ENCODE data around the gene CAPN7.

DNA sequence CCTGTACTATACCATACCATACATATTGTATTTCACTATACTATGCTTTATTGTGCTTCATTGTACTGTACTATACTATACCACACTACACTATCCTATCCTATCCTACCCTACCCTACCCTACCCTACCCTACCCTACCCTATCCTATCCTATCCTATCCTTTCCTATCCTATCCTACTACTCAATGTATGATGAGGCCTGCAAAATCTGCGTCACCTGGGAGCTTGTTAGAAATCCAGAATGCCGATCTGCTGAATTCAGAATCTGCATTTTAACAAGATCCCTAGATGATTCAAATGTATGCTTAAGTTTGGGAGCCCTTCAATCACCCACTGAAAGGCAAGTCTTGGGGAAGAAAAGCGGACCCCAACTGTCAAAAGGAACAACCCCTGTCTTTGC, 45.4 kb upstream of the CAPN7 start:
- TF ChIP-seq, protein P1, sequence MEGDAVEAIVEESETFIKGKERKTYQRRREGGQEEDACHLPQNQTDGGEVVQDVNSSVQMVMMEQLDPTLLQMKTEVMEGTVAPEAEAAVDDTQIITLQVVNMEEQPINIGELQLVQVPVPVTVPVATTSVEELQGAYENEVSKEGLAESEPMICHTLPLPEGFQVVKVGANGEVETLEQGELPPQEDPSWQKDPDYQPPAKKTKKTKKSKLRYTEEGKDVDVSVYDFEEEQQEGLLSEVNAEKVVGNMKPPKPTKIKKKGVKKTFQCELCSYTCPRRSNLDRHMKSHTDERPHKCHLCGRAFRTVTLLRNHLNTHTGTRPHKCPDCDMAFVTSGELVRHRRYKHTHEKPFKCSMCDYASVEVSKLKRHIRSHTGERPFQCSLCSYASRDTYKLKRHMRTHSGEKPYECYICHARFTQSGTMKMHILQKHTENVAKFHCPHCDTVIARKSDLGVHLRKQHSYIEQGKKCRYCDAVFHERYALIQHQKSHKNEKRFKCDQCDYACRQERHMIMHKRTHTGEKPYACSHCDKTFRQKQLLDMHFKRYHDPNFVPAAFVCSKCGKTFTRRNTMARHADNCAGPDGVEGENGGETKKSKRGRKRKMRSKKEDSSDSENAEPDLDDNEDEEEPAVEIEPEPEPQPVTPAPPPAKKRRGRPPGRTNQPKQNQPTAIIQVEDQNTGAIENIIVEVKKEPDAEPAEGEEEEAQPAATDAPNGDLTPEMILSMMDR (IDR thresholded peaks at IDR 0.05) = no peak
- no peak for TF ChIP-seq POLR2A (IDR thresholded peaks at IDR 0.05)
